HG02884 (cell line): ENCODE measurements around the gene LAMC2.

Source experiments
- ATAC-seq: cut with Tn5 transposase; IDR thresholded peaks from one replicate; pipeline ENCODE4 v1.9.1; 2021; ENCODE audit warnings: mild to moderate bottlenecking, moderate library complexity; ENCODE audit not compliant: unreplicated experiment

LAMC2 gene

GRCh38 chr1:183212870-183213269, 26.8 kb downstream of the LAMC2 start:
- ATAC-seq = no peak

DNA sequence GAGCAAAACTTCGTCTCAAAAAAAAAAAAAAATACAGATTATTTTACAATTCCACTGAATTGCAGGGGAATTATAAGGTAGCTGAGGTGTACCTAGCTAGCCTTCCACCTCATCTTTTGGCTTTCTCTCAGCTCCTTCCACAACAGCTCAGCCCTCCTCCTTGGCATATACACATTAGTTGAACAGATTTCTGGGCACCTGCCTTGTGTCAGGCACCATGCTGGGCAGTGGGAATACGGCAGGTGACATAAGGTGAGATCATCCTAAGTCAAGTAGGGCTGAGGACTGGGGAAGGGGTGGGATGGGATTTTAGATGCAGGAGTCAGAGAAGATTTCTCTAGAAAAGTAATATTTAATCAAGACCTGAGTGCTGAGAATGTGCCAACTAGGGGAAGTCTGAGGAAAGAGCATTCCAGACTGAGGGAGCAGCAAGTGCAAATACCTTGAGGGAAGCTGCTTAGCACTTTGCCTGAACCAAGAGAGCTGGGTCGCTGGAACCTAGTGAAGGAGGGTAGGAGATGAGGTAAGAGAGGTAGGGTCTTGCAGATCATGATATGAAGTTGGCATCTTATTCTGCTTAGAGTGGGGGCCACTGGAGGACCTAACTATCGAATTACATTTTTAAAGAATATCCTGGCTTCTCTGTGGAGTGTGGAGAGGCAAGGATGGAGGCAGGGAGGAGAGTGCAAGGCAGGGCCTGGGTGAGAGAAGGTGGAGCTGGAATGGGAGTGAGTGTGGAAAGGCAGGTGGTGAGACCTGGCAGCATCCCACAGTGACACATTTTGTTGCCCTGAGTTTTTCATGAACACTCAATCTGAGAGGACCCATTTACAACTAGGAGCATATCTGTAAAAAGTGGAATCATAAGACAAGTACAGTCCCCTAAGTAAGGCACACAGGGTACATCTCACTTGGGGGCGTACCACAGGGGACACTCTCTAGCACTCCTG, 28.2 kb downstream of the LAMC2 start:
- no peak for ATAC-seq

- ATAC-seq = no peak
Measured at GRCh38 chr1:183215076-183215720, 29.1 kb downstream of the LAMC2 start.

GRCh38 chr1:183215936-183216335, 29.9 kb downstream of the LAMC2 start:
- no peak for ATAC-seq

GRCh38 chr1:183218027-183218618, 32.1 kb downstream of the LAMC2 start:
- ATAC-seq = no peak

DNA sequence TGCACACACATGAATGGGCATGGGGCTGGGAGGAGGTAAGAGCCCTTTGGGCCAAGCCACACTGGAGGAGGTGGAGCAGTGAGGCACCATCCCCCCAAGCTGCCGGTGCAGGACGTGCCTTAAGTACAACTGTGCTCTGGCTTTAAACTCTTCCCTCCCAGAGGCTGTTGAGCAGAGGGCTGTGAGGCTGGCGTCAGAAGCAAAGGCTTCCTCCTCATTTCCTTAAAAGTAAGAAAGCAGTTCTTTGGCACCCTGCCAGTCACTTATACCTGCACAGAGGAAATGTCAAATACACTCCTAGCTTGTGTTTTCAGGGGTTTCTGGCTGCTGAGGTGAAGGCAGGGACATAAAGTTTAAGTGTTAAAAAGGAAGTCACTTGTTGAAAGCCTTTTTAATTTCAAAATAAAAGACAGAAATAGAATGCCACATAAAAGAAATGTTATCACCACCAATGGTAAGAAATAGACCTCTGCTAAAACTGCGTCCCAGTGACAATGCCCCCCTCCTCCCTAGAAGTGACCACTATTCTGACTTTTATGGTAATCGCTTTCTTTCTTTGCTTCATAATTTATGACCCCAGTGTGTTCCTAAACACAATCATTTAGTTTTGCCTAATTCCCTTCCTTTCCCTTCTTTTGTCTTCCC, 33.0 kb downstream of the LAMC2 start:
- no peak for ATAC-seq

DNA sequence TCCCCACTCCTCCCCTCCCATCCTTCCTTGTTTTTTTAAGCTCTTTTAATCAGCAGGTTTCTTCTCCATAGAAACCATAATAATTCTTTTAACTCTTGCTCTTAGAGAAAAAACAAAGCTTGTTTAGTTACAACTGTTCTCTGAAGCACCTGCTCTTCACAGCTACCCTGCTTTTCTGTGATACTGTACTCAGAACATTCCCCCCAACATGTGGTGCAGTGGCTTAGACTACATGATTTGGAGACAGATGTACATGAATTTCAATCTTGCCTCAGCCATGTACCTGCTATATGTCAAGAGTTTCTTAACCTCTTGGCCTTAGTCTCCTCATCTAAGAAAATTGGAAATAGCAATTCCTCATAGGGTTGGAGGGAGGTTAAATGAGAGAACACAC, 33.5 kb downstream of the LAMC2 start:
- ATAC-seq = no peak

- ATAC-seq = no peak
Measured at GRCh38 chr1:183222909-183223308, 36.8 kb downstream of the LAMC2 start.

GRCh38 chr1:183223467-183223866, 37.4 kb downstream of the LAMC2 start:
- no peak for ATAC-seq

DNA sequence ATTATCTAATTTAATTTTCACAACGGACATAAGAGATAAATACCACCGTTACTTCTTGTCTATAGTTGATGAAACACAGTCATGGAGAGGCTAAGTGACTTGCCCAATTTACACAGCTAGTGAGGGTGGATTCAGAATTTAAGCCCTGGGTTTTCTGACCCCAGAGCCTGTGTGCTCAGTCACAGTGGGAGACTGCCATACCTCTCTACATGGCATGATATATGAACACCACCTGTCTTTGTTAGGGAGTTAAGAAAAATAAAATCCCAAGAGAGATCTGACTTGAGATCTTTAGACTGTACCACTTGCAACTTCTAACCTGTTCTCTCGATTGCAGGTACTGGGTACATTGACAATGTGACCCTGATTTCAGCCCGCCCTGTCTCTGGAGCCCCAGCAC, 40.3 kb downstream of the LAMC2 start:
- ATAC-seq = no peak

GRCh38 chr1:183226963-183227362, 40.9 kb downstream of the LAMC2 start:
- no peak for ATAC-seq

- no peak for ATAC-seq
Measured at GRCh38 chr1:183227422-183228346, 41.6 kb downstream of the LAMC2 start.

- no peak for ATAC-seq
Measured at GRCh38 chr1:183228347-183229220, 42.5 kb downstream of the LAMC2 start.

DNA sequence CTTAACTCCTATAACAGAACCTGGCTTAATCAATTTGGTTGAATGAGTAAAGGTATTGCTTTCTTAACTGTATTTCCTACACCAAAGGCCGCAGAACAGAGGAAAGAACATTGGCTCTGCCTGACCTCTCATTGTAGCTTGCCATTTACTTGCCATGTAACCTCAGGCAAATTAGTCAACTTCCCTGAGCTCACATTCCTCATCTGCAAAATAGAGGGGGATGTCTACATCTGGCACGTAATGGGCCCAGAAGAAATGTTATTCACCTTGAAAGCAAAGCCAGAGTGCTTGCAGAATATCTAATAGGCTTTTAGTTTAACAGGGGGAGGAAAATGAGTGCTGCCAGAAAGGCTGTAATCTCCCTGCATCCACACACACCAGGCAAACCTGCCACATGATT, 44.3 kb downstream of the LAMC2 start:
- ATAC-seq = no peak

DNA sequence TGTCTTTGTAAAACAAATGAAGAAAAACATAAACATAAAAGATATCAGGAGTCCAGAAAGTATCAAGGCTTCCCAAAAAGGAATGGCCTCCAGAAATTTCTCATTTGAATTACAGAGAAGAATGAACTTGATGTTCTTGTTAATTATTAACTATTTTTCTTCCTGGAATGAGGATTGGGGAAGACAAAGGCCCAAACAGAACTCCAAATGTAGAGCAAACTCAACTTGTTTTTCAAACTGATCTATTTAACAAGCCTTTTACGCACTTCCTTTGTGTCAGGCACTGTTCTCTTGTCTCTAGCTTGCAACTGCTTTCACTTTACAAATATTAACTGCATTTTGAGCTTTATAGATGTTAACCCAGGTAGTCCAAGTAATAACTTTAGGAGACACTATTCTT, 45.5 kb downstream of the LAMC2 start:
- ATAC-seq = no peak

- ATAC-seq = no peak
Measured at GRCh38 chr1:183233113-183233512, 47.0 kb downstream of the LAMC2 start.

- ATAC-seq = no peak
Measured at GRCh38 chr1:183234660-183235476, 48.8 kb downstream of the LAMC2 start.

- no peak for ATAC-seq
Measured at GRCh38 chr1:183235503-183235902, 49.4 kb downstream of the LAMC2 start.
